Measurements from ENCODE around the gene FRG1.
"Not testable (repeated sequence)": the region's sequence is repeated elsewhere in the genome, so short reads cannot be mapped to it uniquely, and the experiment has no call there.

- TF ChIP-seq EZH2 (IDR thresholded peaks at IDR 0.05; ENCODE audit: insufficient read depth, poor library complexity, severe bottlenecking); EZH2phosphoT487 (IDR thresholded peaks at IDR 0.05; ENCODE audit: insufficient read depth, low read depth): not testable (repeated sequence)
Measured at GRCh38 chr4:189948486-189948885, 7.8 kb downstream of the FRG1 start.

Measured in GM23248 (cell line).